Mammary epithelial cell (primary cell): ENCODE data around the gene MRPL40.

Source experiments
- EZH2 ChIP-seq: IDR thresholded peaks from 2 replicates; pipeline ENCODE4 v1.6.1; 2012; ENCODE audit warnings: low read length, inconsistent platforms, borderline replicate concordance
- TF ChIP-seq, protein P1 (sequence below), 2 donors: IDR thresholded peaks in 1 of 2; conservative IDR thresholded peaks in 1 of 2; 2 replicates each; pipeline ENCODE4 v1.5.1; 2011 to 2012; ENCODE audit warnings: inconsistent platforms in 2 of 2, low read length in 2 of 2, mild to moderate bottlenecking in 2 of 2, control low read depth in 1 of 2, low read depth in 1 of 2; ENCODE audit not compliant: insufficient read depth in 1 of 2; ENCODE audit errors: extremely low read depth in 1 of 2

DNA sequence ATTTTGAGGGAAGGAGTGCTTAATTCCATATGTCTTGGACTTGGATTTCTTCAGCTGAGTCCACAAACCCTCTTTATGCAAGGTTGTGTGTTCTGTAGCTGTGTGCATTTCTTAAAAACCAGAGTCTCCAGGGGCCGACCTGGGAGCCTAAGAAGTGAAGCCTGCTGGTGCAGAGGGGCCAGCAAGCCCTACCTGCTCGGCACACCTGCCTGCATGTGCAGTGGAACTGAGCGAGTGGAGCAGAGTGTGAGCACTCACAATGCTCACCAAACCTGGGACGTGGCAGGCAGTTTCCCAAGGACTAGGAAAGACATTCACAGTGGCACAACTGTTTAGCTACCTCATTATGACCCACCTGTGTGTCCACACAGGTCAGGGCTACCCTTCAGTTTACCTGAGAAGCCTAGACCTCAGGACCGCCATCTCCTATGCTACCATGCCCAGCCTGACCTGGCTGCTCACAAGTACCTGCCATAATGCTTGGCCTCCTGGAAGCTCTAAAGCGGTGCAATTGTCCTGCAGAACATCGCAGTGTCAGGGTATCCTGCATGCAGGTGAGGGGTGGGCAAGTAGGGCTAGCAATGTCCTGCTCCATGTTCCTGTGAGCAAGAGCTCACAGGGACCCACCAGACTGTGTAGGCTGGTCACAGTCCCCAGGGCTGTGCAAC is 11.3 kb downstream of the MRPL40 start:
- TF ChIP-seq, protein P1, sequence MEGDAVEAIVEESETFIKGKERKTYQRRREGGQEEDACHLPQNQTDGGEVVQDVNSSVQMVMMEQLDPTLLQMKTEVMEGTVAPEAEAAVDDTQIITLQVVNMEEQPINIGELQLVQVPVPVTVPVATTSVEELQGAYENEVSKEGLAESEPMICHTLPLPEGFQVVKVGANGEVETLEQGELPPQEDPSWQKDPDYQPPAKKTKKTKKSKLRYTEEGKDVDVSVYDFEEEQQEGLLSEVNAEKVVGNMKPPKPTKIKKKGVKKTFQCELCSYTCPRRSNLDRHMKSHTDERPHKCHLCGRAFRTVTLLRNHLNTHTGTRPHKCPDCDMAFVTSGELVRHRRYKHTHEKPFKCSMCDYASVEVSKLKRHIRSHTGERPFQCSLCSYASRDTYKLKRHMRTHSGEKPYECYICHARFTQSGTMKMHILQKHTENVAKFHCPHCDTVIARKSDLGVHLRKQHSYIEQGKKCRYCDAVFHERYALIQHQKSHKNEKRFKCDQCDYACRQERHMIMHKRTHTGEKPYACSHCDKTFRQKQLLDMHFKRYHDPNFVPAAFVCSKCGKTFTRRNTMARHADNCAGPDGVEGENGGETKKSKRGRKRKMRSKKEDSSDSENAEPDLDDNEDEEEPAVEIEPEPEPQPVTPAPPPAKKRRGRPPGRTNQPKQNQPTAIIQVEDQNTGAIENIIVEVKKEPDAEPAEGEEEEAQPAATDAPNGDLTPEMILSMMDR (conservative IDR thresholded peaks at IDR 0.05 in 1 of 2, IDR thresholded peaks at IDR 0.05 in 1 of 2; ENCODE audit: extremely low read depth in 1 of 2, insufficient read depth in 1 of 2, low read depth in 1 of 2, low read length in 2 of 2), result no peak
- no peak for TF ChIP-seq EZH2
